Measurements from ENCODE around the gene ADIPOR2. TPM values are rescaled to one million over a fixed set of nuclear protein-coding genes. Genes with fewer than 3 reads are reported as not detected.

Gene ADIPOR2
- total RNA-seq, 4 donors from 2014 or later = 28.2 to 37.4 (median 34.1) TPM

GRCh38 chr12:1662761-1663439 is 28.0 kb upstream of the ADIPOR2 start:
- peak overlapping the region; percentile 69 to 76 (median 76) for H3K27ac ChIP-seq (replicated peaks in 1 of 4)
- intact Hi-C loops (cut with DNase I) = no loop called here

GRCh38 chr12:1663440-1664132 is 27.3 kb upstream of the ADIPOR2 start:
- no peak overlapping the region for H3K4me3 ChIP-seq
- intact Hi-C loops (cut with DNase I) = no loop called here
- peak overlapping the region in 3 of 4 donors; percentile 69 to 76 (median 75) for H3K27ac ChIP-seq (replicated peaks in 1 of 4)
- H3K4me1 ChIP-seq = peaks cover 29 to 40% (median 37%) of the 10 kb centered on the region in 4 donors
- no peak for TF ChIP-seq CTCF (IDR thresholded peaks at IDR 0.05)
- TF ChIP-seq EP300 (IDR thresholded peaks at IDR 0.05) = no peak
- TF ChIP-seq POLR2A (IDR thresholded peaks at IDR 0.05; ENCODE audit: low read depth) = no peak
- no peak for TF ChIP-seq POLR2AphosphoS5 (IDR thresholded peaks at IDR 0.05)
- H3K9me3 ChIP-seq = no peaks in the 10 kb centered on the region
- WGBS = 90% methylated on average over 11 of the region's 11 CpGs
- no peaks in the 10 kb centered on the region for H3K27me3 ChIP-seq
- H3K36me3 ChIP-seq = no peaks in the 10 kb centered on the region
- no peak for DNase-seq (ENCODE audit: extremely low spot score)

More at GRCh38 chr12:1662761-1663439, 28.0 kb upstream of the ADIPOR2 start:
- H3K4me3 ChIP-seq = peak overlapping the region; percentile 20 to 35 (median 31)
- H3K27me3 ChIP-seq = no peaks in the 10 kb centered on the region
- 62% methylated on average over 6 of the region's 46 CpGs for WGBS
- peaks cover 36 to 46% (median 44%) of the 10 kb centered on the region in 4 donors for H3K4me1 ChIP-seq
- no peak for DNase-seq (ENCODE audit: extremely low spot score)
- H3K36me3 ChIP-seq = no peaks in the 10 kb centered on the region
- H3K9me3 ChIP-seq = no peaks in the 10 kb centered on the region
- TF ChIP-seq POLR2AphosphoS5 (IDR thresholded peaks at IDR 0.05) (no peak), CTCF (IDR thresholded peaks at IDR 0.05) (peak in 2 of 3 experiments; percentile 18 to 41), POLR2A (IDR thresholded peaks at IDR 0.05; ENCODE audit: low read depth) (no peak)

GRCh38 chr12:1665366-1665765 is 25.5 kb upstream of the ADIPOR2 start:
- TF ChIP-seq POLR2A (IDR thresholded peaks at IDR 0.05; ENCODE audit: low read depth) (no peak), CTCF (IDR thresholded peaks at IDR 0.05) (no peak), EP300 (IDR thresholded peaks at IDR 0.05) (no peak), POLR2AphosphoS5 (IDR thresholded peaks at IDR 0.05) (no peak)
- Histone ChIP-seq H3K27me3 (no peaks in the 10 kb centered on the region), H3K4me3 (no peak overlapping the region), H3K4me1 (peaks cover 17 to 25% (median 20%) of the 10 kb centered on the region in 4 donors), H3K27ac (replicated peaks in 1 of 4) (peak overlapping the region in 2 of 4 donors; percentile 5 to 34), H3K36me3 (no peaks in the 10 kb centered on the region), H3K9me3 (no peaks in the 10 kb centered on the region)
- 85% methylated on average over 2 of the region's 2 CpGs for WGBS
- intact Hi-C loops (cut with DNase I) = no loop called here
- no peak for DNase-seq (ENCODE audit: extremely low spot score)

- Histone ChIP-seq H3K4me3 (no peak overlapping the region), H3K9me3 (no peaks in the 10 kb centered on the region), H3K4me1 (peaks cover 11 to 19% (median 15%) of the 10 kb centered on the region in 4 donors), H3K27ac (replicated peaks in 1 of 4) (peak overlapping the region in 1 of 4 donors; percentile 31), H3K36me3 (no peaks in the 10 kb centered on the region), H3K27me3 (no peaks in the 10 kb centered on the region)
- no peak for TF ChIP-seq POLR2AphosphoS5 (IDR thresholded peaks at IDR 0.05)
- no peak for TF ChIP-seq CTCF (IDR thresholded peaks at IDR 0.05)
- no peak for TF ChIP-seq EP300 (IDR thresholded peaks at IDR 0.05)
- TF ChIP-seq POLR2A (IDR thresholded peaks at IDR 0.05; ENCODE audit: low read depth) = no peak
- DNase-seq (ENCODE audit: extremely low spot score) = no peak
- intact Hi-C loops (cut with DNase I) = no loop called here
- 70% methylated on average over 5 of the region's 5 CpGs for WGBS
Observed at GRCh38 chr12:1666215-1666614, 24.7 kb upstream of the ADIPOR2 start.

Data from esophagus muscularis mucosa (tissue), 4 donors.